Measurements from ENCODE around the gene OTOF. TPM values are rescaled to one million over a fixed set of nuclear protein-coding genes. Genes with fewer than 3 reads are reported as not detected.

OTOF gene
- total and polyA plus RNA-seq, 12 donors: 0.03 to 0.25 (median 0.08) TPM; not detected in 8

DNA sequence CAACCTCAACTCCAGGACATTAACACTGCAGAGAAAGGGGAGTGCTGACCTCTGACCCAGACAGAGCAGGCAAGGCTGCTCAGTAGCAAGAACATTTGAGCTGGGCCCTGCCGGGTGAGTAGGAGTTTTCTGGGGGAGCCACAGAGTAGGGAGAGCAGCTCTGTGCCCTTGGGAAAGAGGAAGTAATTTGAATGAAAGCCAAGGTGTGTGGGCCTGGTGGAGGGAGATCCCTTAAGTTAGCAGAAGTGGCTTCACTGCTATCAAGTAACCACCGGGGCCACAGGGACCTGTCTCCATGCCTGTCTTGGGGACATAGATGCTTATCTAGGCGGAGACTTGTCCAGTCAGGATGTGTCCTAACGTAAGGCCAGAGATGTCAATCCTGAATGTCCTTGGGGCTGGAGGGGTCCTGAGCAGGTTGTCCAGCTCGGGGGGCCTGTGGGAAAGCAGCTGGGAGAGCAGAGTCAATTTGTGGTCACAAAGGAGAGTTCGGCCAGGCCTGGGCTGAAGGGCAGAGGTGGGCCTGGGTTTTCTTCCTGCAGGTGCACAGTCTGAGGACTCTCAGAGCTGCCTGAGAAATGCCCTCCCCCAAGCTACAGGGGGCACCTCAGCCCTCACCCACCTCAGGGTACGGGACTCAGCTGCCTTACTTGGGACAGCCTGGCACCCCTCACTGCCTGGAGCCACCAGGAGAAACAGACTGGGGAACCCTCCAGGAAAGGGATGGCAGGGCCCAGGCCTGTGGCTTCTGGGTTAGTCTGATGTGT, 15.0 kb upstream of the OTOF start:
- intact Hi-C loops (cut with DNase I): no loop called here
- Histone ChIP-seq H3K4me1 (peaks cover 0 to 3% (median 0%) of the 10 kb centered on the region in 9 donors), H3K36me3 (no peaks in the 10 kb centered on the region), H3K27ac (no peak overlapping the region), H3K4me3 (no peak overlapping the region), H3K27me3 (peaks cover 0 to 7% (median 0%) of the 10 kb centered on the region in 7 donors), H3K9me3 (no peaks in the 10 kb centered on the region)
- no peak for DNase-seq
- 80 to 87% methylated on average over 7 of the region's 7 CpGs for WGBS, 2 donors
- TF ChIP-seq, protein P1, sequence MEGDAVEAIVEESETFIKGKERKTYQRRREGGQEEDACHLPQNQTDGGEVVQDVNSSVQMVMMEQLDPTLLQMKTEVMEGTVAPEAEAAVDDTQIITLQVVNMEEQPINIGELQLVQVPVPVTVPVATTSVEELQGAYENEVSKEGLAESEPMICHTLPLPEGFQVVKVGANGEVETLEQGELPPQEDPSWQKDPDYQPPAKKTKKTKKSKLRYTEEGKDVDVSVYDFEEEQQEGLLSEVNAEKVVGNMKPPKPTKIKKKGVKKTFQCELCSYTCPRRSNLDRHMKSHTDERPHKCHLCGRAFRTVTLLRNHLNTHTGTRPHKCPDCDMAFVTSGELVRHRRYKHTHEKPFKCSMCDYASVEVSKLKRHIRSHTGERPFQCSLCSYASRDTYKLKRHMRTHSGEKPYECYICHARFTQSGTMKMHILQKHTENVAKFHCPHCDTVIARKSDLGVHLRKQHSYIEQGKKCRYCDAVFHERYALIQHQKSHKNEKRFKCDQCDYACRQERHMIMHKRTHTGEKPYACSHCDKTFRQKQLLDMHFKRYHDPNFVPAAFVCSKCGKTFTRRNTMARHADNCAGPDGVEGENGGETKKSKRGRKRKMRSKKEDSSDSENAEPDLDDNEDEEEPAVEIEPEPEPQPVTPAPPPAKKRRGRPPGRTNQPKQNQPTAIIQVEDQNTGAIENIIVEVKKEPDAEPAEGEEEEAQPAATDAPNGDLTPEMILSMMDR (IDR thresholded peaks at IDR 0.05): no peak
- ATAC-seq: no peak

DNA sequence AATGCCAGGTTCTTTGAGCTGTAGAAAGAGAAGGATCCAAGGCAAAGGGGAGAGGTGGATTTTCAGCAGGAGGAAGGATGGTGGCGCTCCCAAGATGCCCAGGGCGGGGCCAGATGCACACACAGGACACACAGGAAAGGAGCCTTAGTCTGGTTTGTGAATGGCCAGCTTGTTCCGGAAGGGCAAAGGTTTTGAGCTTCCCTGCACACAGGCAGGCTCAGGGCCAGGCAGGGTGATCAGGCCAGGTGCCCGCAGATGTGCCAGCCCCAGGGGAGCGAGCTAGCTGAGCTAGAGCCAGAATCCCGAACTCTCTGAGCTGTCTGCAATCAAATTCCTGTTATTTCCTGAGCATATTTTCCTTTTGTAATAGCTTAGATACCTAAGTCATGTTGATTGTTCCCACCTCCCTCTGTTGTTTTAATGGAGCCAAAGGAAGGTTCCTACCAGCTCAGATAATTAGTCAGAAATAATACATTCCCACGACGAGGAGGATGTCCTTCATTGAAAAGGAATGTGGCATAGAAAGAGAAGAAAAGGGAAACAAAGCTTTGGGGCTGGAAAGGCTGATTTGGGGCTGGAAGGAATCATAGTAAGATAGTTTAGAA, 13.7 kb upstream of the OTOF start:
- ATAC-seq (no peak), DNase-seq (no peak)
- no peaks in the 10 kb centered on the region for H3K36me3 ChIP-seq
- 63 to 68% methylated on average over 8 of the region's 8 CpGs for WGBS, 2 donors
- peaks cover 0 to 3% (median 0%) of the 10 kb centered on the region in 9 donors for H3K4me1 ChIP-seq
- no peak overlapping the region for H3K27ac ChIP-seq
- no peaks in the 10 kb centered on the region for H3K9me3 ChIP-seq
- TF ChIP-seq, protein P1 (IDR thresholded peaks at IDR 0.05): no peak
- no peak overlapping the region for H3K4me3 ChIP-seq
- peaks cover 0 to 5% (median 0%) of the 10 kb centered on the region in 7 donors for H3K27me3 ChIP-seq
- intact Hi-C loops (cut with DNase I): no loop called here

DNA sequence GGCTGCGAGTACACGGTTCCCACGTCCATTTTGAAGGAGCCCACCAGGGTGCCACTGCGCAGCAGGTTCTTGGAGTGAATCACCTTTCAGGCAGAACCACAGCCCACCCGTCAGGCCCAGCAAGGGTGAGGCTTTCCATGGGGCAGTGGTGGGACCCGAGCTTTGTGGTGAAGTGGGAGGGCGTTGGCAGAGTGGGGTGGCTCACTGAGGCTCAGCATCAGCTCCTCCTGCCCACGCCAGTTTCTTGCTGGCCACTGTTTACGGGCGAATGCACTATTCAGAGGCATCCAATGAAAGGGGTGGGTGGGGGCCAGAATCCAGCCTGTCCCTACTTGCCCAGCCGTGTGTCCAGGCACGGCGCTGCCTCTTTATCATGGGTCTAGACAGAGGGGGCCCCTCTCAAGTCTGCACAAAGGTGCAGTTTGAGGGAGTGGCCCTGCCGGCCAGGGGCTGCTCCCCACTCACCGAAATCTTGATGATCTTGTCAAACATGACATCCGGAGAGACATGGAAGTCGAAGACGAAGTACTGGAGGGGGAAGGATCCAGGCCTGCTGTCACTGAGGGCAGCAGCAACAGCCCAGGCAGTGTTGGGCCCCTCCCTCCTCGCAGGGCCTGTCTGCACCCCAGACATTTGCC, 11.4 kb upstream of the OTOF start:
- no peaks in the 10 kb centered on the region for H3K27me3 ChIP-seq
- H3K27ac ChIP-seq: no peak overlapping the region
- DNase-seq (no peak), ATAC-seq (no peak)
- H3K9me3 ChIP-seq: no peaks in the 10 kb centered on the region
- no peaks in the 10 kb centered on the region for H3K36me3 ChIP-seq
- TF ChIP-seq, protein P1 (IDR thresholded peaks at IDR 0.05): no peak
- no peak overlapping the region for H3K4me3 ChIP-seq
- intact Hi-C loops (cut with DNase I): no loop called here
- H3K4me1 ChIP-seq: peaks cover 0 to 7% (median under 1%) of the 10 kb centered on the region in 9 donors
- WGBS, 2 donors: 86 to 88% methylated on average over 19 of the region's 19 CpGs

DNA sequence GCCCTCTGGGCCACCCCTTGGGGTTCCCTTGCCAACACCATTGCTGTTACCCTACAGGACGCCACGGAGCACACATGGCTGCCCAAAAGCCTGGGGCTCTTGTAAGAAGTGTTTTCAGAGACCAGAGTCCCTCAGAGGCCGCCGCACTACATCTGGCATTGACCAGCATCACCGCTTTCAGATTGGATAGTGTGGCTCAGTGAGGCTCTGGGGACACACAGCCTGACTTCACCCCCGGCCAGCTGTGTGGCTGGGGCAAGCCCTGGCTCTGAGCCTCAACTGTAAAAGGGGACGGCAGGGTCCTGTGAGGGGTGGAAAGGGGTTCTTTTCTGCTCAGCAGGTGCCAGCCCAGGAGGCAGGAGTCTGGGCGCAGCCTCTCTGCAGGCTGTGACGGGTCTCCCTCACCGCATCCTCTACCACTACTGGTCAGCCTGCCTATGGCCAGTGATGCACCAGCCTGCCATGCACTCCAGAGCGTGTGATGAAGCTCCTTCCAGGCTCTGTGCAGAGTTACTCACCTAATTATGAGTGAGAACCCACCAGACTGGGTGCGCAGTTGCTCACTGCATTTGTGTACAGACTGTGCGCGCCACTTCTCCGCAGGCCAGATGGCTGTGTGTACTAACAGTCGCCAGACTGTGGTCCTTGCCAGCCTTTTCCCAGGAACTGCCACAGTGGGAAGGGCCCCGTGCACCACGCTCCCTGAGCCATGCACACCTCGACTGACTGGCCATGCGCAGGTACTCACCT, 10.7 kb upstream of the OTOF start:
- TF ChIP-seq, protein P1 (IDR thresholded peaks at IDR 0.05): no peak
- Histone ChIP-seq H3K9me3 (no peaks in the 10 kb centered on the region), H3K27ac (no peak overlapping the region), H3K27me3 (no peaks in the 10 kb centered on the region), H3K4me3 (no peak overlapping the region), H3K36me3 (no peaks in the 10 kb centered on the region), H3K4me1 (peaks cover 0 to 10% (median 8%) of the 10 kb centered on the region in 9 donors)
- 87 to 89% methylated on average over 20 of the region's 20 CpGs for WGBS, 2 donors
- intact Hi-C loops (cut with DNase I): no loop called here
- DNase-seq (no peak), ATAC-seq (no peak)
